SK-N-SH (cell line): Measurements from ENCODE around the gene RPA4.

Experiments used
- ELF1 ChIP-seq: IDR thresholded peaks from 2 replicates; pipeline ENCODE4 v1.4.0; 2012
- EZH2phosphoT487 ChIP-seq: fragments of 200-600 bp; sonication (generic); IDR thresholded peaks from 2 replicates; pipeline ENCODE4 v1.6.1; 2017; ENCODE audit warnings: low read depth, mixed run types, mild to moderate bottlenecking, antibody characterized with exemption, moderate library complexity, borderline replicate concordance
- FOXJ3 ChIP-seq: sonication (generic); formaldehyde crosslinking; IDR thresholded peaks from 2 replicates; pipeline ENCODE4 v1.5.1; 2020; ENCODE audit warnings: mild to moderate bottlenecking, missing genetic modification reagents
- POLR2AphosphoS5 ChIP-seq: IDR thresholded peaks from 2 replicates; pipeline ENCODE4 v1.6.1; 2012; ENCODE audit warnings: low read depth, low read length
- RFX5 ChIP-seq: IDR thresholded peaks from 2 replicates; pipeline ENCODE4 v1.6.1; 2012; ENCODE audit warnings: mild to moderate bottlenecking, improper control_type of control experiment, low read length
- RXRA ChIP-seq: IDR thresholded peaks from 2 replicates; pipeline ENCODE4 v1.4.0; 2012; ENCODE audit warnings: low read depth, mild to moderate bottlenecking, borderline replicate concordance
- TAF1 ChIP-seq: IDR thresholded peaks from 2 replicates; pipeline ENCODE4 v1.6.1; 2012; ENCODE audit warnings: low read depth, mild to moderate bottlenecking, low read length, moderate library complexity, borderline replicate concordance
- TF ChIP-seq, protein P1 (sequence below): fragments of 200-600 bp; sonication (generic); IDR thresholded peaks from 2 replicates; pipeline ENCODE4 v1.6.1; 2017; ENCODE audit warnings: antibody characterized with exemption, mild to moderate bottlenecking, moderate library complexity
- TF ChIP-seq, protein P2 (sequence below): IDR thresholded peaks from 2 replicates; pipeline ENCODE4 v1.4.0; 2012; ENCODE audit warnings: low read depth, borderline replicate concordance
- TF ChIP-seq, protein P3 (sequence below): IDR thresholded peaks from 2 replicates; pipeline ENCODE4 v1.6.1; 2012; ENCODE audit warnings: mild to moderate bottlenecking, low read depth, low read length, moderate library complexity
- TF ChIP-seq, protein P4 (sequence below): IDR thresholded peaks from 2 replicates; pipeline ENCODE4 v1.4.0; 2012; ENCODE audit warnings: low read depth

DNA sequence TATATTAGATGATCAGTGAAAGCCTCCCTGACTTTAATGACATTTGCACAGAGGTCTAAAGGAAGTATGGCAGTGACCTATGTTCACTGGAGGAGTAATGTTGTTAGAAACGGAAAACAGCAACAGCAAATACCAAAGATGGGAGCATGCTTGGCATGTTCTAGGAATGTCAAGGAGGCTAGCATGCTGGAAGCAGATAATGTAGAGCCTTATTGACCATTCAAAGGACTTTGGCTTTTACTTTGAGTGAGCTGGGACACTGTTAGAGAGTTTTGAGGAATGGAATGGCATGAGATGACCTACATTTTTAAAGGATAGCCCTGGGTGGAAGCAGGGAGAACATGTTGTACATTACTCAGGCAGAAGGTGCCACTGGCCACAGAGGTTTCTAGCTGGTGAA lies 6.0 kb downstream of the RPA4 start:
- TF ChIP-seq, protein P1, sequence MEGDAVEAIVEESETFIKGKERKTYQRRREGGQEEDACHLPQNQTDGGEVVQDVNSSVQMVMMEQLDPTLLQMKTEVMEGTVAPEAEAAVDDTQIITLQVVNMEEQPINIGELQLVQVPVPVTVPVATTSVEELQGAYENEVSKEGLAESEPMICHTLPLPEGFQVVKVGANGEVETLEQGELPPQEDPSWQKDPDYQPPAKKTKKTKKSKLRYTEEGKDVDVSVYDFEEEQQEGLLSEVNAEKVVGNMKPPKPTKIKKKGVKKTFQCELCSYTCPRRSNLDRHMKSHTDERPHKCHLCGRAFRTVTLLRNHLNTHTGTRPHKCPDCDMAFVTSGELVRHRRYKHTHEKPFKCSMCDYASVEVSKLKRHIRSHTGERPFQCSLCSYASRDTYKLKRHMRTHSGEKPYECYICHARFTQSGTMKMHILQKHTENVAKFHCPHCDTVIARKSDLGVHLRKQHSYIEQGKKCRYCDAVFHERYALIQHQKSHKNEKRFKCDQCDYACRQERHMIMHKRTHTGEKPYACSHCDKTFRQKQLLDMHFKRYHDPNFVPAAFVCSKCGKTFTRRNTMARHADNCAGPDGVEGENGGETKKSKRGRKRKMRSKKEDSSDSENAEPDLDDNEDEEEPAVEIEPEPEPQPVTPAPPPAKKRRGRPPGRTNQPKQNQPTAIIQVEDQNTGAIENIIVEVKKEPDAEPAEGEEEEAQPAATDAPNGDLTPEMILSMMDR, result no peak
- TF ChIP-seq EZH2phosphoT487, result no peak
- no peak for TF ChIP-seq TAF1
- TF ChIP-seq, protein P2, sequence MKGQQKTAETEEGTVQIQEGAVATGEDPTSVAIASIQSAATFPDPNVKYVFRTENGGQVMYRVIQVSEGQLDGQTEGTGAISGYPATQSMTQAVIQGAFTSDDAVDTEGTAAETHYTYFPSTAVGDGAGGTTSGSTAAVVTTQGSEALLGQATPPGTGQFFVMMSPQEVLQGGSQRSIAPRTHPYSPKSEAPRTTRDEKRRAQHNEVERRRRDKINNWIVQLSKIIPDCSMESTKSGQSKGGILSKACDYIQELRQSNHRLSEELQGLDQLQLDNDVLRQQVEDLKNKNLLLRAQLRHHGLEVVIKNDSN, result no peak
- TF ChIP-seq, protein P3, sequence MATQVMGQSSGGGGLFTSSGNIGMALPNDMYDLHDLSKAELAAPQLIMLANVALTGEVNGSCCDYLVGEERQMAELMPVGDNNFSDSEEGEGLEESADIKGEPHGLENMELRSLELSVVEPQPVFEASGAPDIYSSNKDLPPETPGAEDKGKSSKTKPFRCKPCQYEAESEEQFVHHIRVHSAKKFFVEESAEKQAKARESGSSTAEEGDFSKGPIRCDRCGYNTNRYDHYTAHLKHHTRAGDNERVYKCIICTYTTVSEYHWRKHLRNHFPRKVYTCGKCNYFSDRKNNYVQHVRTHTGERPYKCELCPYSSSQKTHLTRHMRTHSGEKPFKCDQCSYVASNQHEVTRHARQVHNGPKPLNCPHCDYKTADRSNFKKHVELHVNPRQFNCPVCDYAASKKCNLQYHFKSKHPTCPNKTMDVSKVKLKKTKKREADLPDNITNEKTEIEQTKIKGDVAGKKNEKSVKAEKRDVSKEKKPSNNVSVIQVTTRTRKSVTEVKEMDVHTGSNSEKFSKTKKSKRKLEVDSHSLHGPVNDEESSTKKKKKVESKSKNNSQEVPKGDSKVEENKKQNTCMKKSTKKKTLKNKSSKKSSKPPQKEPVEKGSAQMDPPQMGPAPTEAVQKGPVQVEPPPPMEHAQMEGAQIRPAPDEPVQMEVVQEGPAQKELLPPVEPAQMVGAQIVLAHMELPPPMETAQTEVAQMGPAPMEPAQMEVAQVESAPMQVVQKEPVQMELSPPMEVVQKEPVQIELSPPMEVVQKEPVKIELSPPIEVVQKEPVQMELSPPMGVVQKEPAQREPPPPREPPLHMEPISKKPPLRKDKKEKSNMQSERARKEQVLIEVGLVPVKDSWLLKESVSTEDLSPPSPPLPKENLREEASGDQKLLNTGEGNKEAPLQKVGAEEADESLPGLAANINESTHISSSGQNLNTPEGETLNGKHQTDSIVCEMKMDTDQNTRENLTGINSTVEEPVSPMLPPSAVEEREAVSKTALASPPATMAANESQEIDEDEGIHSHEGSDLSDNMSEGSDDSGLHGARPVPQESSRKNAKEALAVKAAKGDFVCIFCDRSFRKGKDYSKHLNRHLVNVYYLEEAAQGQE, result no peak
- TF ChIP-seq RXRA, result no peak
- no peak for TF ChIP-seq POLR2AphosphoS5
- TF ChIP-seq, protein P4, sequence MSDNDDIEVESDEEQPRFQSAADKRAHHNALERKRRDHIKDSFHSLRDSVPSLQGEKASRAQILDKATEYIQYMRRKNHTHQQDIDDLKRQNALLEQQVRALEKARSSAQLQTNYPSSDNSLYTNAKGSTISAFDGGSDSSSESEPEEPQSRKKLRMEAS, result no peak
- no peak for TF ChIP-seq FOXJ3 (CRISPR knock-in tag)
- TF ChIP-seq ELF1, result no peak
- TF ChIP-seq RFX5, result no peak
